DMS 273 (cell line): ENCODE results near the gene CRYBB1.

Source experiments
- DNase-seq: peaks from one replicate; lab custom pipeline; 2025; ENCODE audit not compliant: unreplicated experiment; lab: John Stamatoyannopoulos, UW

The CRYBB1 gene

DNA sequence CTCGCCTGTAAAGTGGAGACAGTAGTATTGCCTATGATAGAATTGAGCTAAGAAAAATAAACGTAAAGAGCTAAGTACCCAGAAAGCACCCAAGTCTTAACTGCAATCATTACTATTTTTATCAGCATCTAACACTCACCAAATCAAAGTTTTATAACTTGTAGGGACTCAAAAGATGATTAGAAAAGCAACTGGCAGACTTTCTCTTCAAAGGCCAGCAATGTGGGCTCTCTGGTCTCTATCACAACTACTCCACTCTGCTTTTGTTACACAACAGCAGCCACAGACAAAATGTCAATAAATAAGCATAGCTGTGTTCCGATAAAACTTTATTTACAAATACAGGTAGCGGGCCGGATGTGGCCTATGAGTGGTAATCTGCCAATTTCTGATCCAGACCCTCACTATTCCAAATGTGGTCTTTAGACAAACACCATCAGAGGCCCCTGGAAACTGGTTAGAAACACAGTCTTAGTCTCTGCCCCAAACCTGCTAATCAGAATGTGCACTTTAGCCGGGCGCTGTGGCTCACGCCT is 36.1 kb downstream of the CRYBB1 start:
- no peak for DNase-seq

GRCh38 chr22:26581026-26581425 is 36.8 kb downstream of the CRYBB1 start:
- no peak for DNase-seq

DNA sequence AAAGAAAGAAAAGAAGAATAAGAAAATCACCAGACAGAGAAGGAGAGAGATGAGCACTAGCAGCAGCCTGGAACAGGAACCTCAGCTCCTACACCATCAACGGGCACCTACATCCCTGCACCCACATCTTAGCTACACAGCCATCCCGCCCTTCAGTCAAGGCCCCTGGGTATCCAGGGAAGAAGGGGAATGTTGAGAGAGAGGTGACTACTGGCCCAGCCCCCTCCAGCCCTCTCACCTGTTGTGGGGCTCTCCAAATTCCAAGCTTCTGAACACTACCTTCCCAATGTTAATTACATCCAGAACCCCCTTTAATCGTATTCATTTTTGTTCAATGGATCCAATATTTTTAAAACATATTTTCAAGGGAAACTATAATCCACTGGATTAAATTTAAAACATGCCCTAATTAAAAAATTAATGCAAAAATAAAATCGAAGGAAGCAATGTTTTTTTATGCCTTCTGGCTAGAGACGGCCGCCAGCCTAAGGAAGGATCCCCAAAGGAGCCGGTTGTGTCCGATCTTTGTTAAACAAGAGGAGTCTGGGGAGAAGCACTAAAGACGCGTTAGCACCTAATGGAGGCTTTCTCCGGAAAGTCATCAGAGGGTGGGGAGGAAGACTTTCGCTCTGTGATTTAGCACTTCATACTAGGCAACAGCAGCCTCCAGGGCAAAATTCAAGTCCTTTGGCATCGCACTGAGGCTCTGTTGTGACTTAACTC is 37.4 kb downstream of the CRYBB1 start:
- DNase-seq = no peak

DNA sequence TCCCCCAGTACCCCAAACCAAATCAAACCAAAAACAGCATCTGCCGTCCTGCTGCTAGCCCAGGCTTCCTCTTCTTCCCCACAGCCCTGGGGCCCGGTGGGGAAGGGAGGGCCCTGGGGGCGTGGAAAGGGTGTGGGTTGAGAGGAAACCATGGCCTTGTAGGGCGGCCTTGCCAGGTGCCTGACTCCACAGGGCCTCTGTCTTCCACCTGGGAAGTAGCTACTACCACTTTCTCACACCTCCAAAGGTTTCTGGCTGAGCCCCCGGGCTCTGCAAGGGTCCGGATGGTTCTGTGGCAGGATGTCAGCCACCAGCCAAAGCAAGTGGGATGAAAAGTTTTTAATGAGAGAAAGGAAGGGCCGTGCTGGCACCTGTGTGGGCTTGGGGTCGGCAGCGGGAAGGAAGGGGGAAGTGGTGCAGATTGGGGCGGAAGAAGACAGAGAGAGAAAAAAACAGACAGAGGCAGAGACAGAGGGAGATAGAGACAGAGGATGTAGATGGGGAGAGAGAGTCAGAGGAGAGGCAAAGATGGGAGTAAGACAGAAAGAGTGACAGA is 38.4 kb downstream of the CRYBB1 start:
- no peak for DNase-seq

DNA sequence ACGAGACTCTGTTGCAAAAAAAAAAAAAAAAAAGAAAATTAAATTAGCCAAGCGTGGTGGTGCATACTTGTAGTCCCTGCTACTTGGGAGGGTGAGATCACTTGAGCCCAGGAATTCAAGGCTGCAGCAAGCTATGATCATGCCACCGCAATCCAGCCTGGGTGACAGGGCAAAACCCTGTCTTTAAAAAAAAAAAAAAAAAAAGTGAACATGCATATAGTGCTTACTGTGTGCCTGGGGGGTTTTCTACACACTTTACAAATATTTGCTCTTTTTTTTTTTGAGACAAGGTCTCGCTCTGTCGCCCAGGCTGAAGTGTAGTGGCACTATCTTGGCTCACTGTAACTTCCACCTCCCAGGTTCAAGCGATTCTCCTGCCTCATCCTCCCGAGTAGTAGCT is 40.7 kb downstream of the CRYBB1 start:
- no peak for DNase-seq

- DNase-seq = no peak
Observed at GRCh38 chr22:26576026-26576680, 41.7 kb downstream of the CRYBB1 start.

DNA sequence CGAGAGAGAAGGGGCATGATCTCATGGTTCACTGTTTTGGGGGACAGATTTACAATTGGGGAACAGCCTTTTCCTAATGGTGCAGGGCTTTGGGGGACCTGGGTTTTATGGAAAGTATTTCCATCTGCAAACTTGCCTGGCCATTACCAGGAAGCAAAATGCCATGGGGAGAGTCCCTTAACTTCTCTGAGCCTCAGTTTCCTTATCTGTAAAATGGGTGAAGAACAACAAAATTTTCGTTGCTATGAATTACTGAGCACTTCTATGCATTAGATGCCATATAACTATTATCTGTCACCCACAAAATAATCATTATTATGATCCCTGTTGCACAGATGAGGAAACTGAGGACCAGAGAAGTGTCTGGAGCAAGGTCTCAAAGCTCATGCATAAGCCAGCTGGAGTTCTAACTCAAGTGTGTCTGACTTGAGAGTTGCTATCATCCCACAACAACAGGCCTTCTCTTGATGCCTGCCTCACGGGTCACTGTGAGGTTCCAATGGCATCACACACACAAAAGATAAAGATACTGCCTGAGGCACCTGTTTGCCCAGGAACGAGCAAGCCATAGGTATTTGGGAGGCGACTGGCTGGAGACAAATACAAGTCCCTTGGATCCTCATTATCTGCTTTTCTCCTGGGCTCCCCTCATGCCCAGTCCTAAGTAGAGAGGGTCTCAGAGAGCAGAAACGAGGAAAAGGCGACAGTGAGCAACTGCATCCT is 43.7 kb downstream of the CRYBB1 start:
- no peak for DNase-seq

DNA sequence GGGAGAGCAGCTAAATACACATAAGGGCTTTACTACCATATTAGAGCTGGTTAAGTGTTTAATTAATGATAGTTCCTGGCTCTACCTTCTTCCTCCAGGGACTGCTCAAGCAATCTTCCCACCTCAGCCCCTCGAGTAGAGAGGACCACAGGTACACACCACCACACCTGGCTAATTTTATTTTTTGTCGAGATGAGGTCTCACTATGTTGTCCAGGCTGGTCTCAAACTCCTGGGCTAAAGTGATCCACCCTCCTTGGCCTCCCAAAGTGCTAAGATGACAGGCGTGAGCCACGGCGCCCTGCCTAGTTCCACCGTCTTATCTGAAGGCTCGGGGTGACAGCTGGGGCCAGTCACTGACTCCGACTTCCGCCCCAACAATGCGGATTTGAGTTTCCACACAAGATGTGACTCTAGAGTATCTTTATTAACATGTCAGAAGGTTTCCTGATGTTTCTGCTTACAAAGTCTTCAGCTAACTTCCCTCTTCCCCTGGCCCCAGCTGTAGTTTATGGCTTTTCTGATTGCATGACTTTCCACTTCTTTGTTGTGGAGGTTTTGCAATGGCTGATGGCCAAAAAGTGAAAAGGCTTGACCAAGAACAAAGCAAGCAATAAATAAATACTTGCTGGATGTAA is 44.7 kb downstream of the CRYBB1 start:
- no peak for DNase-seq

GRCh38 chr22:26570864-26571525 is 46.8 kb downstream of the CRYBB1 start:
- DNase-seq = no peak

- no peak for DNase-seq
Observed at GRCh38 chr22:26570115-26570514, 47.7 kb downstream of the CRYBB1 start.

DNA sequence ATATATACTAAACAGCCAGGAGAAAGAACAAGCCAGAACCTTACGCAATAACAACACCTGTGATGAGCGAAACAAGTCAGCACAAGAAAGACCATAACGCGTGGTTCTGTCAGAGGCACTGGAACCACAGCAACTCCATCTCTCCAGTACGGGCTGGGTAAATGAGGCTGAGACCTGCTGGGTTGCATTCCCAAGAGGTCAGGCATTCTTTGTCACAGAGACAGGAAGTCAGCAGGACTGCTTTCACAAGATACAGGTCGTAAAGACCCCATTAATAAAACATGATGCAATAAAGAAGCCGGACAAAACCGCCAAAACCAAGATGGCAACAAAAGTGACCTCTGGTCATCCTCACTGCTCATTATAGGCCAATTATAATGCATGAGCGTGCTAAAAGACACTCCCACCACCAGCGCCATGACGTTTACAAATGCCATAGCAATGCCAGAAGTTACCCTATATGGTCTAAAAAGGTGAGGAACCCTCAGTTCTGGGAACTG is 49.6 kb downstream of the CRYBB1 start:
- DNase-seq = no peak

DNA sequence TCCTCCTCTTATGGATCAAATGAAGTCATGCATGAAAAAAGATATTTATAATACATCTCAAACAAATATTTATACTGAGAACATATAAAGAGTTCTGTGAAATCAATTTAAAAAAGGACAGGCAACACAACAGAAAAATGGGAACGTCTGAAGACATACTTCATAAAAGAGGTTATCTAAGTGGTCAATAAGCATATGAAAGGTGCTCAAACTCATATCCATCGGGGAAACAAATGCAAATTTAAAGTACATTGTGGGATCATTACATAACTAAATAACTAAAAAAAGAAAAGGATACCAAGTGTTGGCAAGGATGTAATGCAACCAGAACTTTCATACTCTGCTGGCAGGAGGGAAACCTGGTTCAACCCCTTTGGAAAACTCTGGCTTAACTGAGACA is 50.2 kb downstream of the CRYBB1 start:
- DNase-seq = no peak

DNA sequence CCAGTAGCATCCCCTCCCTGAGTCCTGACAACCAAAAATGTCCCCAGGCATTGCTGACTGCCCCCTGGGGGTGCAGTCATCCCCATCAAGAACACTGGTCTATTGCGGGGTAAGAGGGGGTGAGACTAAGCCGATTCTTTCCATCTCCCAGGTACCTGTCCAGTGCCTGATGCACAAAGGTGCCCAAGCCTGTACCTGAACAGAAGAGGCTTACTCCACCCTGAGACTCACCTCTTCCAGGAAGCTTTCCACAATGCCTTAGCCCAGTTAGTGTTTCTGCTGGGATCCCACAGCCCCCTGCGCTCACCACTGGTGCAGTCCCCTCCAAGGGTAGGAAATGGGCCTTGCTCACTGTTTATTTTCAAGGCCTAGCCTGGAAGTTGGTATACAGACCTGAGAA is 50.8 kb downstream of the CRYBB1 start:
- DNase-seq = no peak

GRCh38 chr22:26565889-26566288 is 51.9 kb downstream of the CRYBB1 start:
- DNase-seq = no peak

DNA sequence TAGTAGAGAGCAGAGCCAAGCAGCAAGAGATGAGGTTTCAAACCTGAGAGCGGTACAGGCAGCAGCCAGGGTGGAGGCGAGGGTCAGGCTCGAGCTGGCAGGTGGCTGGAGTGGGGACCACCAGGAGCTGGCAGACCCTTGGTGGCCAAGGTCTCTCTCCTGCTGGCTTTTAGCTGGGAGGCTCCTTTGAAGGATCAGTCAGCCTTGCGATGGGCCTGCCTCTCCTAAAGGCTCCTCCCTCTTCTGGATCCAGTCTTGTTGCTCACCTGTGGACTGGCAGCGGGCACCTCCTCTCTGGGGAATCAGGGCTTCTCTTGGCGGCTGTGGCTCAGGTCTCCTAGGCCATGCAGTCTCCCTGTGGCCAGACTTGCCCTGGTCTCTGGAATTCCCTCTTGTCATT is 52.6 kb downstream of the CRYBB1 start:
- DNase-seq = no peak

- no peak for DNase-seq
Observed at GRCh38 chr22:26564672-26565071, 53.2 kb downstream of the CRYBB1 start.

DNA sequence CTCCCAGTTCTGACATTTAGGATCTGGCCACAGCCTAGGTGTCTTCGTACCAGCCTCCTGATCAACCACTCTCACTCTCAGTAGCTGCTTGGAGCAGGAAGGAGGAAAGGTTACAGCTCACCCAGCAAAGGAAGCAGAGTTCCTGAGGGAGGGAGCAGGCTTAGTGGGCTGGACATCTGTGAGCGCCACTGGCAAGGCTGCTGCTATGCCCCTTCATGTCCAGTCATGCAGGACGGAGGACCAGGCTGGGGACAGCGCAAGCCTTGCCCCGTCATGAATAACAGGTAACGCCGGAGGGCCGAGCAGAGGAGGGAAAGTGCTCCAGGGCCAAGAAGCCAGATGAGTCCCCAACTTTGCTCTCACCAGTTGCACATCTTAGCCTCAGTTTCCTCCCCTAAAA is 53.6 kb downstream of the CRYBB1 start:
- DNase-seq = no peak

DNA sequence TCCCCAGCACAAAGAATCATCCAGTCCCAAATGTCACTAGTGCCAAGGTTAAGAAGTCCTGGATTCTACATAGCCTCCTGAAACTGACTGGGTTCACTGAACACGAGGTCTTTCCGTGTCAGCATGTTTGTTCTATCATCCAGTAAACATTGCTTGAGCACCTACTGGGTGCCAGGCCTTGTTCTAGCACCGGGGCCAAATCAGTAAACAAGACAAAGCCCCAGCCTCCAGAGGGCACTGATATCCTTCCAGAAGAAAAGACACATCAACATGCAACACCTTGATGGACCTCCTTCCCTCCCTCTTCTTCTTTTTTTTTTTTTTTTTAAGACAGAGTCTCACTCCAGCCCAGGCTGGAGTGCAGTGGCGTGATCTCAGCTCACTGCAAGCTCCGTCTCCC is 54.8 kb downstream of the CRYBB1 start:
- no peak for DNase-seq

GRCh38 chr22:26561756-26562417 is 55.9 kb downstream of the CRYBB1 start:
- DNase-seq = no peak
